DMS153 treated with DMSO at 0.1 percent for 48 hours (cell line): ENCODE data around the gene HDLBP.
"Not testable (repeated sequence)": the region's sequence is repeated elsewhere in the genome, so short reads cannot be mapped to it uniquely, and the experiment has no call there.

Source experiments
- DNase-seq: peaks from one replicate; lab custom pipeline; 2025; ENCODE audit not compliant: unreplicated experiment; lab: John Stamatoyannopoulos, UW

Gene HDLBP

GRCh38 chr2:241304039-241304670, 11.3 kb downstream of the HDLBP start:
- DNase-seq: no peak

DNA sequence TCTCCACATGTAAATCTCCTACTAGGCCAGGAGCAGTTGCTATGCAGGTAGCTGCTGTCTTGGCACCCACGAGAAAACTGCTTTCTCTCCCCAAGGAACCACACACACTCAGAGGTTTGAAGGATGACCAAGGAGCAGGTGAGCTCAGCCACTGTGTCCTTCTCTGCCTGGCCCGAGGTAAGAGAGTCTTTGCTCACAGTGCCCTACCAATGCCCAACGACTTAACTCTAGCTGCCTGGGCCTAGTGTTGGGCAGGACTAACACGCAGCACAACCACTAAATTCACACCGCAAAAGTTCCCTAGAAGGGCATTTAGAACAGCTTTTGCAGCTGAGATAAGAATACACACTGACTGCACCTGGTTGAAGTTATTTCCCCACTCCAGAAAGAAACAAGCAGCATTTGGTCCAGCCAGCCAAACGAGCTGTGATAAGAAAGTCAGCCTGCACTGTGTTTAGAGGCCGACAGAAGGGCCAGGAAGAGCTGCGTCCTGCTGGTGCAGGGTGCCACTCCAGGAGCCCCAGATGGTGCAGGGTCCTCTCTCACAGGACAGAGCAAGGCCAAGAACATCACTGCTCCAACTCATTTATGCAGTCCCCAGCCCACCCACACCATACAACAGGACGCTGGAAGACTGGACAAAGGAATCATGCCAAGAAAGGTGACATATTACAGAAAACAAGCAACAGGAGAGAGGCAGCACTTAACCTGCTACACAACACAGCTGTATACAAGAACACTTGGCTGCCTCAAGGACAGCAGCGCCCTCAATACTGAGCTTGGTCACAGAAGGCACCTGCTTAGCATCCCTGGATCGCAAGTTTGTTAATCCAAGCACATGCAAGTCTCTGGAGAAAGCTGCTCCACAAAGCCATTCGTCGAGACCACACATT, 12.5 kb downstream of the HDLBP start:
- DNase-seq: no peak

DNA sequence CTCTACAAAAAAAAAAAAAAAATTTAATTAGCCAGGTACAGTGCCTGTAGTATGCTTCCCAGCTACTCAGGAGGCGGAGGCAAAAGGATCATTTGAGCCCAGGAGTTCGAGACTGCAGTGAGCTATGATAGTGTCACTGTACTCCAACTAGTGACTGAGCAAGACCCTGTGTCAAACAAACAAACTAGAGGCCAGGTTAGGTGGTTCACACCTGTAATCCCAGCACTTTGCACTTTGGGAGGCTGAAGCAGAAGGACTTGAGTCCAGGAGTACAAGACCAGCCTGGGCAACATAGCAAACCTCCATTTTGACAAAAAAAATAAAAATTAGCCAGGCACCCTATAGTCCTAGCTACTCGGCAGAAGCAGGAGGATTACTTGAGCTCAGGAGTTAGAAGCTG, 13.4 kb downstream of the HDLBP start:
- no peak for DNase-seq

- no peak for DNase-seq
These were observed 15.5 kb downstream of the HDLBP start for GRCh38 chr2:241300000-241300399.

GRCh38 chr2:241298673-241299072, 16.8 kb downstream of the HDLBP start:
- no peak for DNase-seq

GRCh38 chr2:241296767-241297166, 18.7 kb downstream of the HDLBP start:
- DNase-seq: no peak

DNA sequence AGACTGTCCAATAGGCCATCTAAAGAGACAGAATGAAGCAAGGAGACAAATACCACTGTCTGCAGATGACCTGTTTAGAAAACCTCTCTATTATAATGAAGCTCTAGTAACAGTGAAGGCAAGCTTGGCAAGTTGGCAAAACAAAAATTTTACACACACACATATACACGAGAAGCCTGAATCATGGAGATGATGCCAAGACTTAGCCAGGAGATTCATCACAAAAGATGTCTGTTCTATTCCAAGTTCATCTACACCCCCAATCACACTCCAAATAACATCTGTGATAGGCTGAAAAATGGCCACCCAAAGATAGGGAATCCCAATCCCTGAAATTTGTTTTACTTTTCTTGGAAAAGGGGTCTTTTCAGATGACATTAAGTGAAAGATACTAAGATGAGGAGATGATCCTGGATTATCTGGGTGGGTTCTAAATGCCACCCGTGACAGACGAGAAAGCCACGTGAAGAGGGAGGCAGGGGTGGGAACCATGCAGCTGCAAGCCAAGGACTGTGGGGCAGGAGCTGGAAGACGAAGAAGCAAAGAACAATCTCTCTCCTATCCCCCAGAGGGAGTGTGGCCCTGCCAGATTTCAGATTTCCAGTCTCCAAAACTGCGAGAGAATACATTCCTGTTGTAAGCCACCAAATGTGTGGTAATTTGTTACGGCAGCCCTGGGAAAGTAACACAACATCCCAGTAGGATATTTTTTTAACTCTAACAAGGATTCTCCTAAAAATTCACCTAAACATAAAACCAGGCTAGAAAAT, 20.0 kb downstream of the HDLBP start:
- no peak for DNase-seq

DNA sequence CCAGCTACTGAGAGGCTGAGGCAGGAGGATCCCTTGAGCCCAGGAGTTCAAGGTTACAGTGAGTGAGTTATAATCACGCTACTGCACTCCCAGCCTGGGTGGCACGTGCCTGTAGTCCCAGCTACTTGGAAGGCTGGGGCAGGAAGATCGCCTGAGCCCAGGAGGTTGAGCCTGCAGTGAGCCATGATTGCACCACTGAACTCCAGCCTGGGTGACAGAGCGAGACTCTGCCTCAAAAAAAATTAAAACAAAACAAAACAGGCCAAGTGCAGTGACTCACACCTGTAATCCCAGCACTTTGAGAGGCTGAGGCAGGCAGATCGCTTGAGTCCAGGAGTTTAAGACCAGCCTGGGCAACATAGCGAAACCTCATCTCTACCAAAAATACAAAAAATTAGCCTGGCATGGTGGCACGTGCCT, 22.1 kb downstream of the HDLBP start:
- DNase-seq: not testable (repeated sequence)

GRCh38 chr2:241291977-241292376, 23.5 kb downstream of the HDLBP start:
- no peak for DNase-seq

GRCh38 chr2:241291153-241291552, 24.3 kb downstream of the HDLBP start:
- DNase-seq: no peak

DNA sequence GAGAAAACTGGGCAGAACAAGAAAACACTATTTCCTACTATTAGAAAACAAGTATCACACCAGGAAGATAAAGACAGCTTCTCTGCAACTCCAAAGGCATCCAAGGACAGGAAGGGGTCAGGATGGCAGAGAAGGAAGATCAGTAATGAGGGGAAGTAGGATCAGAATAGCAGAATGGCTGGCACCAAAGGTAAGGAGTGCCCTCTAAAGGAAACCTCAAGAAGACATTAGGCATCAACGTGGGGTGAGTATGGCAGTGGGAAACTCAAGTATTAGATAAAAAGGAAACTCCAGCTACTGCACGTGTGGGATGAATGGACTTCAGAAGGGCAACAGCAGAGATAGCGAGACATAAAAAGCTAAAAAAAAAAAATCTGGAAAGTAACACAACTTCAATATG, 25.9 kb downstream of the HDLBP start:
- no peak for DNase-seq

GRCh38 chr2:241289053-241289452, 26.4 kb downstream of the HDLBP start:
- DNase-seq: no peak

GRCh38 chr2:241288324-241288888, 27.1 kb downstream of the HDLBP start:
- no peak for DNase-seq

DNA sequence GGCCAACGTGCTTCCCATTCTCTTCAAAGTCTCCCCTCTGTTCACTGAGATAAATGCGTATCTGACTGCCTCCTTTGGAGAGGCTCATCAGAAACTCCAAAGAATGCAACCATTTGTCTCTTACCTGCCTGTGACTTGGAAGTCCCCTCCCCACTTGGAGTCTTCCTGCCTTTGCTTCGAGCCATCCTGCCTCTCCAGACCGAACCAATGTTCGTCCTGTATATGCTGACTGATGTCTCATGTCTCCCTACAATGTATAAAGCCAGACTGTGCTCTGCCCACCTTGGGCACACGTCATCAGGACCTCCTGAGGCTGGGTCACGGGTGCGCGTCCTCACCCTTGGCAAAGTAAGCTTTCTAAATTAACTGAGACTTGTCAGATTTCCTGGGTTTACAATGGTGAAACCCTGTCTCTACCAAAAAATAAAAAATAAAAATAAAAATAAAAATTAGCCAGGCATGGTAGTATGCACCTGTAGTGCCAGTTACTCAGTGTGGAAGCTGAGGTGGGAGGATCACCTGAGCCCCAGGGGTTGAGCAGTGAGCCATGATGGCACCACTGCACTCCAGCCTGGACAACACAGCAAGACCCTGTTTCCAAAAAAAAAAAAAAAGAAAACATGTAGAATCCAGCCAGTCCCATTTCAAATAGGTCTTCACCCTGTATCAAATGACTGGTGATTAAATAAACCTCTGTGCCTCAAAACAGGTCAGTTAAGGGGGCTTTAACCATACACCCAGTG, 29.0 kb downstream of the HDLBP start:
- no peak for DNase-seq

DNA sequence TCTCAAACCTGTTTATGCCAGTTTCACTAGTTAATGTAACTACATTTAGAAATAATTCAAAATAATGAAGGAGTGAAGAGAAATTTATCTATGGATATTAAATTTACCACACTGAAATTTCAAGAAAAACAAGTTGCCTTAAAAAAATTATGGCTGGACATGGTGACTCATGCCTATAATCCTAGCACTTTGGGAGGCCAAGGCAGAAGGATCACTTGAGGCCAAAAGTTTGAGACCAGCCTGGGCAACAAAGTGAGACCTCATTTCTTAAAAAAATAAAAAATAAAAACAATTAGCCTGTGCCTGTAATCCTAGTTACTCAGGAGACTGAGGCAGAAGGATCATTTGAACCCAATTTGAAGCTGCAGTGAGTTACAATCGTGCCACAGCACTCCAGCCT, 29.9 kb downstream of the HDLBP start:
- DNase-seq: no peak

GRCh38 chr2:241282555-241282954, 32.9 kb downstream of the HDLBP start:
- no peak for DNase-seq

DNA sequence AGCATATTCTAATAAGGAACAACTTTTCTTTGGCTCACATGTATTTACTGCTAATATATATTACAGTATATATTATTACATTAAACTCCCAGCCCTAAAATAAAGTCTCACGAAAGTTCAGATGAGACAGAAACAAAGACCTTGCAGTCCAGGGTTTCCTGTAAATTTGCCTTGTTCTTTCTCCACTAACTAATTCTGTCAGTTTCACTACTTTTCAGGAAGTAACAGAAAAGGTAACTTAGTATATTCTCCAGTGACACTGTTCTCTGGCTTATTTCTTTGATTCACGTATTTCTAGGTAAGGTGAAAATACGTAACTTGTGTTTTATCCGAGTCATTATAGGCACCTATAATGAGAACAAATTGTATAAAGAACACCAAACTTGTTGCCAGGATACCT, 35.2 kb downstream of the HDLBP start:
- no peak for DNase-seq

DNA sequence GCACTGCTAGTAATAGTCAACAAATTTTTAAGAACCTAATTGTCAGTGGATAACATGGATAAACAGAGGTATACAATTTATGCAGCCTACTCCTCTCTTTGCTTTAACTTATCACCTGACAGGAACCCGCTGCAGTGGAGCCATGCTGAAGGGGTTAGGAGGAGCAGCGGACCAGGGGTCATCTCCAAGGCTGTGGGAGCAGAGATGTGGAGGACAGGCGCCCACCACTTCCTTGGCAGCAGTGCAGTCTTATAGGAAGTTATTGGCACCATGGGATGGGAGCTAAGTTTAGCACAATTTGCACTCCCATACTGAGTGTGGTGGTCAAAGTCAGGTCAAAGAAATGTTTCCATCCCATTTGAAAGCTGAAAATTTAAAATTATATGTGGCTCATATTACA, 35.6 kb downstream of the HDLBP start:
- no peak for DNase-seq

GRCh38 chr2:241279413-241279812, 36.1 kb downstream of the HDLBP start:
- DNase-seq: no peak

- not testable (repeated sequence) for DNase-seq
These were observed 37.2 kb downstream of the HDLBP start for GRCh38 chr2:241278306-241278705.

GRCh38 chr2:241275910-241276309, 39.6 kb downstream of the HDLBP start:
- DNase-seq: no peak
